IMR-90 (cell line): ENCODE measurements around the gene GANC. TPM values are rescaled to one million over a fixed set of nuclear protein-coding genes. Genes with fewer than 3 reads are reported as not detected.

Experiments
- ATAC-seq: fragments of 200-7000 bp; cut with Tn5 transposase; 2 replicates; pipeline ENCODE4 v1.9.1; 2020; ENCODE audit warnings: low read depth, mild to moderate bottlenecking, moderate library complexity
- BruUV-seq: library from RNA; stranded (reverse); fragments of 400-500 nt; replicated peaks from 2 replicates; lab custom pipeline; 2021; lab: Mats Ljungman, UMichigan
- CTCF ChIA-PET: fragments of 300-600 bp; formaldehyde crosslinking; extraction: SDS; loops from one replicate; lab custom pipeline; 2021; ENCODE audit warnings: antibody characterized with exemption; lab: Yijun Ruan, JAX
- POLR2A ChIA-PET: fragments of 300-600 bp; sonication (Branson Sonifier 250); formaldehyde crosslinking; loops from one replicate; lab custom pipeline; 2022; ENCODE audit warnings: antibody characterized with exemption; ENCODE audit not compliant: unreplicated experiment; lab: Charles Lee
- DNase-seq: peaks from one replicate; pipeline ENCODE4 v3.0.0; 2013
- H2AFZ ChIP-seq: replicated peaks from 2 replicates; pipeline ENCODE3; 2013; ENCODE audit warnings: low read length, mild to moderate bottlenecking; ENCODE audit not compliant: poor library complexity
- H2AK5ac ChIP-seq: 2 replicates; pipeline ENCODE4 v1.6.1; 2013; ENCODE audit warnings: low read depth, low read length, inconsistent platforms
- H2AK9ac ChIP-seq: replicated peaks from 2 replicates; pipeline ENCODE3; 2013; ENCODE audit warnings: mild to moderate bottlenecking, low read depth, low read length, moderate library complexity; ENCODE audit not compliant: poor library complexity
- H2BK120ac ChIP-seq: 2 replicates; pipeline ENCODE4 v1.6.1; 2013; ENCODE audit warnings: low read depth, low read length, inconsistent platforms
- H2BK15ac ChIP-seq: 3 replicates; pipeline ENCODE4 v1.6.1; 2013; ENCODE audit warnings: low read depth, low read length, inconsistent platforms
- H2BK20ac ChIP-seq: 2 replicates; pipeline ENCODE4 v1.6.1; 2013; ENCODE audit warnings: low read depth, mild to moderate bottlenecking, inconsistent platforms, low read length, moderate library complexity
- H2BK5ac ChIP-seq: 2 replicates; pipeline ENCODE4 v1.6.1; 2013; ENCODE audit warnings: mild to moderate bottlenecking, low read depth, low read length, inconsistent platforms; ENCODE audit not compliant: poor library complexity, severe bottlenecking
- H3K14ac ChIP-seq: replicated peaks from 2 replicates; pipeline ENCODE4 v1.6.1; 2013; ENCODE audit warnings: low read depth, low read length, inconsistent platforms
- H3K18ac ChIP-seq: 2 replicates; pipeline ENCODE4 v1.6.1; 2013; ENCODE audit warnings: low read depth, low read length, control low read depth
- H3K23ac ChIP-seq: 2 replicates; pipeline ENCODE4 v1.6.1; 2013; ENCODE audit warnings: low read depth, low read length, inconsistent platforms
- H3K27ac ChIP-seq: 2 replicates; pipeline ENCODE4 v1.5.1; 2013; ENCODE audit warnings: mild to moderate bottlenecking, control low read depth, low read length; ENCODE audit not compliant: insufficient read depth
- H3K27me3 ChIP-seq: 2 replicates; pipeline ENCODE4 v1.6.1; 2013; ENCODE audit warnings: low read length; ENCODE audit not compliant: control insufficient read depth, insufficient read depth
- H3K36me3 ChIP-seq: 2 replicates; pipeline ENCODE4 v1.6.1; 2013; ENCODE audit warnings: low read length, mixed read lengths; ENCODE audit not compliant: control insufficient read depth, insufficient read depth
- H3K4ac ChIP-seq: 2 replicates; pipeline ENCODE4 v1.6.1; 2013; ENCODE audit warnings: low read depth, low read length, inconsistent platforms
- H3K4me1 ChIP-seq: 2 replicates; pipeline ENCODE4 v1.6.1; 2013; ENCODE audit warnings: low read length, mixed read lengths; ENCODE audit not compliant: control insufficient read depth, insufficient read depth
- H3K4me2 ChIP-seq: 2 replicates; pipeline ENCODE4 v1.6.1; 2013; ENCODE audit warnings: low read depth, mild to moderate bottlenecking, control low read depth, low read length, moderate library complexity
- H3K4me3 ChIP-seq: 2 replicates; pipeline ENCODE4 v1.5.1; 2013; ENCODE audit warnings: low read depth, mild to moderate bottlenecking, control low read depth, low read length, moderate library complexity; ENCODE audit not compliant: insufficient read depth
- H3K56ac ChIP-seq: 2 replicates; pipeline ENCODE4 v1.6.1; 2013; ENCODE audit warnings: low read length, inconsistent platforms; ENCODE audit not compliant: insufficient read depth; ENCODE audit errors: extremely low read depth
- H3K79me1 ChIP-seq, 2 experiments: 2 replicates each; pipeline ENCODE4 v1.6.1; 2013; ENCODE audit warnings: low read length in 2 of 2, inconsistent platforms in 1 of 2, low read depth in 1 of 2
- H3K9ac ChIP-seq: 2 replicates; pipeline ENCODE4 v1.6.1; 2013; ENCODE audit warnings: low read depth, low read length, control low read depth
- H3K9me1 ChIP-seq: 2 replicates; pipeline ENCODE4 v1.6.1; 2013; ENCODE audit warnings: low read length, inconsistent platforms; ENCODE audit not compliant: insufficient read depth
- H3K9me3 ChIP-seq: 2 replicates; pipeline ENCODE4 v1.6.1; 2013; ENCODE audit warnings: low read length; ENCODE audit not compliant: control insufficient read depth, insufficient read depth
- H4K20me1 ChIP-seq: 2 replicates; pipeline ENCODE4 v1.6.1; 2013; ENCODE audit warnings: low read length, inconsistent platforms; ENCODE audit not compliant: insufficient read depth
- H4K5ac ChIP-seq: 2 replicates; pipeline ENCODE4 v1.6.1; 2013; ENCODE audit warnings: mild to moderate bottlenecking, low read depth, low read length, control low read depth
- H4K8ac ChIP-seq, 2 experiments: 2 replicates each; pipeline ENCODE4 v1.6.1; 2013; ENCODE audit warnings: low read depth in 2 of 2, low read length in 2 of 2, control low read depth in 1 of 2, inconsistent platforms in 1 of 2
- H4K91ac ChIP-seq: 2 replicates; pipeline ENCODE4 v1.6.1; 2013; ENCODE audit warnings: low read depth, low read length, inconsistent platforms; ENCODE audit not compliant: insufficient read depth
- BHLHE40 ChIP-seq: fragments of 150-350 bp; IDR thresholded peaks from 2 replicates; pipeline ENCODE4 v1.6.1; 2016; ENCODE audit warnings: mild to moderate bottlenecking, low read depth, low read length
- CEBPB ChIP-seq: IDR thresholded peaks from 2 replicates; pipeline ENCODE4 v1.6.1; 2012; ENCODE audit warnings: low read depth, low read length, improper control_type of control experiment
- CHD1 ChIP-seq: IDR thresholded peaks from 2 replicates; pipeline ENCODE4 v1.6.1; 2012; ENCODE audit warnings: low read depth, low read length, improper control_type of control experiment
- FOS ChIP-seq: fragments of 150-350 bp; IDR thresholded peaks from 2 replicates; pipeline ENCODE4 v1.6.1; 2016; ENCODE audit warnings: low read depth, low read length
- MAFK ChIP-seq: IDR thresholded peaks from 2 replicates; pipeline ENCODE4 v1.6.1; 2012; ENCODE audit warnings: low read depth, low read length, improper control_type of control experiment
- MAZ ChIP-seq: IDR thresholded peaks from 2 replicates; pipeline ENCODE4 v1.6.1; 2012; ENCODE audit warnings: low read depth, mild to moderate bottlenecking, low read length, improper control_type of control experiment, moderate library complexity, borderline replicate concordance
- MXI1 ChIP-seq: IDR thresholded peaks from 2 replicates; pipeline ENCODE4 v1.6.1; 2012; ENCODE audit warnings: low read depth, mild to moderate bottlenecking, low read length, moderate library complexity, borderline replicate concordance
- NFE2L2 ChIP-seq: fragments of 150-350 bp; IDR thresholded peaks from 2 replicates; pipeline ENCODE4 v1.6.1; 2016; ENCODE audit warnings: low read depth, mild to moderate bottlenecking, low read length
- POLR2A ChIP-seq: IDR thresholded peaks from 2 replicates; pipeline ENCODE4 v1.6.1; 2012; ENCODE audit warnings: mild to moderate bottlenecking, low read depth, low read length
- RAD21 ChIP-seq: IDR thresholded peaks from 2 replicates; pipeline ENCODE4 v1.6.1; 2012; ENCODE audit warnings: low read length, improper control_type of control experiment
- RCOR1 ChIP-seq: IDR thresholded peaks from 2 replicates; pipeline ENCODE4 v1.6.1; 2012; ENCODE audit warnings: mild to moderate bottlenecking, low read length, improper control_type of control experiment; ENCODE audit not compliant: insufficient replicate concordance
- RFX5 ChIP-seq: IDR thresholded peaks from 2 replicates; pipeline ENCODE4 v1.8.0; 2012; ENCODE audit warnings: low read depth, mild to moderate bottlenecking, low read length, moderate library complexity
- SMC3 ChIP-seq: fragments of 150-350 bp; IDR thresholded peaks from 2 replicates; pipeline ENCODE4 v1.6.1; 2016; ENCODE audit warnings: low read depth, mild to moderate bottlenecking, antibody characterized with exemption, low read length, moderate library complexity
- WGBS, 2 experiments: methylation state at CpG; one replicate each; pipeline versions ENCODE4 v1.1.5 to v1.1.7; 2013; ENCODE audit warnings: missing lambda C conversion rate in 2 of 2; ENCODE audit not compliant: insufficient read length in 1 of 2; ENCODE audit errors: extremely low coverage in 2 of 2; 5-methylcytosine and 5-hydroxymethylcytosine counted together
- dilution Hi-C: fragments of 300-500 bp; cut with HindIII; formaldehyde crosslinking; loops from one replicate; pipeline ENCODE4 v1.14.3; 2018; ENCODE audit warnings: low sequenced_read_pairs; ENCODE audit not compliant: unreplicated experiment
- in situ Hi-C: fragments of 300-500 bp; cut with MboI; formaldehyde crosslinking; loops from 3 replicates; pipeline ENCODE4 v1.14.3; 2019; ENCODE audit warnings: low sequenced_read_pairs, inconsistent platforms, mixed read lengths
- intact Hi-C: fragments of 100-400 bp; cut with micrococcal nuclease; formaldehyde crosslinking; loops from 2 replicates; pipeline ENCODE4 v1.10.0; 2022
- polyA plus RNA-seq, 3 experiments: library from polyadenylated mRNA; depleted of rRNA; stranded (reverse); fragments of >200 nt; gene quantifications; 2 replicates each; pipeline ENCODE4 v1.2.3, GENCODE V29; 2012; ENCODE audit warnings: low replicate concordance in 1 of 3
- total RNA-seq: library from RNA; depleted of rRNA; stranded (reverse); fragments of >200 nt; gene quantifications from 2 replicates; pipeline ENCODE4 v1.2.3, GENCODE V29; 2012
- TF ChIP-seq, protein P1 (sequence below): fragments of 150-350 bp; IDR thresholded peaks from 2 replicates; pipeline ENCODE4 v1.6.1; 2017; ENCODE audit warnings: mild to moderate bottlenecking, antibody characterized with exemption, low read length, low read depth
- TF ChIP-seq, protein P2 (sequence below): fragments of 150-350 bp; IDR thresholded peaks from 2 replicates; pipeline ENCODE4 v1.6.1; 2016; ENCODE audit warnings: low read depth, mild to moderate bottlenecking, low read length, moderate library complexity, borderline replicate concordance

The GANC gene
- total and polyA plus RNA-seq, 2 of the 4 experiments (the other 2 are of a cell fraction): 7.1 to 19.2 TPM

DNA sequence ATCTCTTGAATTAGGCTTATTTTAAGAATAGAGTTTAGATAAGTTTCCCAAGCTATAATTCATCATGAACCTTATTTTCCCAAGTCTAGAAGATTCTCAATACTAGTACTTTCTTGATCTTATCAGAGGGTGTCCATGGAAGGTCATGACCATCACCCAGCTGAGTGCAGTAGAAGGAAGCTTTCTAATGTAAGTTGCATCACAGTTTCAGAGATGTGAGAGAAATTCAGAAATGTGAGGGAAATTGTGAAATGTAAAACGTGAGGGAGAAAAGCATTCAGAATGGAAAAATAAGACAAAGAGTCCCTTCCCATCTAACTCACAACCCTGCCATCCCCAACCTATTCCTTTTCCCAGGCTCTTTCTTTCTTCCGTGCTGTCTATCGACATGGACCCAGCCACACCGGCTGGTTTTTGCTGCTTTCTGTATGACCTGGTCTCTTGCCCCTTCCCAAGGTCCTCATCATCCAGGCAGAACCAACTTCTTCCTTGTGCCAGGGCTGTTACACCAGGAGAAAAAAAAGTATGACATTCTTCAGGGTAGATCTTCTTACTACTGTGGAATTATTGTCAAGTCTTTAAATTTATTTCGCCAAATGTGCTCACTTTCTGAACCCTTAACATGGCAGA is 93.0 kb downstream of the GANC start:
- H3K36me3 ChIP-seq: no peaks in the 10 kb centered on the region

More for the DNA sequence above, 93.0 kb downstream of the GANC start:
- Histone ChIP-seq H3K14ac (no peak overlapping the region), H2BK120ac (no peak overlapping the region), H4K91ac (no peak overlapping the region), H4K20me1 (no peaks in the 10 kb centered on the region), H2BK5ac (no peak overlapping the region), H3K79me1 (no peaks in the 10 kb centered on the region), H3K9me1 (no peaks in the 10 kb centered on the region), H3K4me2 (no peak overlapping the region), H3K9me3 (no peaks in the 10 kb centered on the region), H3K4me1 (no peaks in the 10 kb centered on the region; the same call in 1 of the 2 replicates), H3K4ac (no peak overlapping the region), H3K27me3 (no peaks in the 10 kb centered on the region), H2AK9ac (no peak overlapping the region), H4K8ac (no peak overlapping the region), H2AFZ (no peak overlapping the region), H3K9ac (no peak overlapping the region), H3K27ac (no peak overlapping the region), H3K23ac (no peak overlapping the region), H3K18ac (no peak overlapping the region), H3K56ac (no peak overlapping the region), H2BK20ac (no peak overlapping the region), H2AK5ac (no peak overlapping the region), H4K5ac (no peak overlapping the region), H2BK15ac (no peak overlapping the region), H3K4me3 (no peak overlapping the region)
- intact Hi-C loops (no loop called here), in situ Hi-C loops (no loop called here), dilution Hi-C loops (no loop called here)
- 94 to 100% methylated on average over 1 to 3 of the region's 5 CpGs for WGBS, 2 experiments
- TF ChIP-seq MAZ (no peak), CEBPB (no peak), CHD1 (no peak), RCOR1 (no peak), POLR2A (no peak), NFE2L2 (no peak), RAD21 (no peak), MXI1 (no peak), MAFK (no peak), SMC3 (no peak), BHLHE40 (no peak), RFX5 (no peak), FOS (no peak)
- TF ChIP-seq, protein P1, sequence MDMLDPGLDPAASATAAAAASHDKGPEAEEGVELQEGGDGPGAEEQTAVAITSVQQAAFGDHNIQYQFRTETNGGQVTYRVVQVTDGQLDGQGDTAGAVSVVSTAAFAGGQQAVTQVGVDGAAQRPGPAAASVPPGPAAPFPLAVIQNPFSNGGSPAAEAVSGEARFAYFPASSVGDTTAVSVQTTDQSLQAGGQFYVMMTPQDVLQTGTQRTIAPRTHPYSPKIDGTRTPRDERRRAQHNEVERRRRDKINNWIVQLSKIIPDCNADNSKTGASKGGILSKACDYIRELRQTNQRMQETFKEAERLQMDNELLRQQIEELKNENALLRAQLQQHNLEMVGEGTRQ: no peak
- TF ChIP-seq, protein P2, sequence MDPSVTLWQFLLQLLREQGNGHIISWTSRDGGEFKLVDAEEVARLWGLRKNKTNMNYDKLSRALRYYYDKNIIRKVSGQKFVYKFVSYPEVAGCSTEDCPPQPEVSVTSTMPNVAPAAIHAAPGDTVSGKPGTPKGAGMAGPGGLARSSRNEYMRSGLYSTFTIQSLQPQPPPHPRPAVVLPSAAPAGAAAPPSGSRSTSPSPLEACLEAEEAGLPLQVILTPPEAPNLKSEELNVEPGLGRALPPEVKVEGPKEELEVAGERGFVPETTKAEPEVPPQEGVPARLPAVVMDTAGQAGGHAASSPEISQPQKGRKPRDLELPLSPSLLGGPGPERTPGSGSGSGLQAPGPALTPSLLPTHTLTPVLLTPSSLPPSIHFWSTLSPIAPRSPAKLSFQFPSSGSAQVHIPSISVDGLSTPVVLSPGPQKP: no peak
- no TSS peak for BruUV-seq
- no peak for DNase-seq
- POLR2A ChIA-PET: no interaction called here
- CTCF ChIA-PET: no interaction called here
- ATAC-seq: no peak
